Gastroesophageal sphincter (tissue), 3 donors: Measurements from ENCODE around the gene KRTAP1-5.

Source experiments
- POLR2A ChIP-seq, 2 donors: fragments of 450-650 bp; IDR thresholded peaks; one replicate each; pipeline ENCODE4 v1.6.1; 2017; ENCODE audit warnings: antibody characterized with exemption in 2 of 2, mild to moderate bottlenecking in 2 of 2, moderate library complexity in 1 of 2
- POLR2AphosphoS5 ChIP-seq: sonication (generic); formaldehyde crosslinking; IDR thresholded peaks from one replicate; pipeline ENCODE4 v1.6.1; 2017; ENCODE audit warnings: antibody characterized with exemption
- TF ChIP-seq, protein P1 (sequence below), 4 experiments: fragments of 200-600 bp in 2 of 4; fragments of 450-650 bp in 2 of 4; sonication (generic) in 1 of 4; IDR thresholded peaks; one replicate each; pipeline ENCODE4 v1.5.1; 2017 to 2019; ENCODE audit warnings: antibody characterized with exemption in 4 of 4, mild to moderate bottlenecking in 2 of 4, moderate library complexity in 2 of 4

DNA sequence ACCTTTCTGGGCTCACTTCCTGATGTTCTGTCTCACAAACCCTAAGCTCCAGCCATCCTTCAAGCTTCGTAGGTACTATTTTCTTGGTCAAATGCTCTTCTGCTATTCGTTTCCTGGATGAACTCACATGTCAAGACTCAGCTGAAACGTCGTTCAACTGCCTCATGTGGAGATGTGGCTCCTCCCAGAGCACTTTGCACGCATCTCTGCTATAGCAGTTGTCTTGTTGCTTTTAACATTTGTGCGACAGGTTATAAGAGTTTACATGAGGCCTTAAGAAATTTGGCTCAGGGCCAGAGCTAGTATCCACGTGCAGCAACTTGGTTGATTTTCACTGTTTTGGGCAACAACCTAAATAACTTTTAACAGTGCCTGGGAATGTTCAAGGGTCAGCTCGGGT, 40.1 kb downstream of the KRTAP1-5 start:
- TF ChIP-seq, protein P1, sequence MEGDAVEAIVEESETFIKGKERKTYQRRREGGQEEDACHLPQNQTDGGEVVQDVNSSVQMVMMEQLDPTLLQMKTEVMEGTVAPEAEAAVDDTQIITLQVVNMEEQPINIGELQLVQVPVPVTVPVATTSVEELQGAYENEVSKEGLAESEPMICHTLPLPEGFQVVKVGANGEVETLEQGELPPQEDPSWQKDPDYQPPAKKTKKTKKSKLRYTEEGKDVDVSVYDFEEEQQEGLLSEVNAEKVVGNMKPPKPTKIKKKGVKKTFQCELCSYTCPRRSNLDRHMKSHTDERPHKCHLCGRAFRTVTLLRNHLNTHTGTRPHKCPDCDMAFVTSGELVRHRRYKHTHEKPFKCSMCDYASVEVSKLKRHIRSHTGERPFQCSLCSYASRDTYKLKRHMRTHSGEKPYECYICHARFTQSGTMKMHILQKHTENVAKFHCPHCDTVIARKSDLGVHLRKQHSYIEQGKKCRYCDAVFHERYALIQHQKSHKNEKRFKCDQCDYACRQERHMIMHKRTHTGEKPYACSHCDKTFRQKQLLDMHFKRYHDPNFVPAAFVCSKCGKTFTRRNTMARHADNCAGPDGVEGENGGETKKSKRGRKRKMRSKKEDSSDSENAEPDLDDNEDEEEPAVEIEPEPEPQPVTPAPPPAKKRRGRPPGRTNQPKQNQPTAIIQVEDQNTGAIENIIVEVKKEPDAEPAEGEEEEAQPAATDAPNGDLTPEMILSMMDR (IDR thresholded peaks at IDR 0.05) = no peak
- TF ChIP-seq POLR2A (IDR thresholded peaks at IDR 0.05) (no peak), POLR2AphosphoS5 (no peak)
